RWPE2 (cell line): ENCODE data around the gene RCBTB1.
"Not testable (repeated sequence)": the region's sequence is repeated elsewhere in the genome, so short reads cannot be mapped to it uniquely, and the experiment has no call there.

Source experiments
- ATAC-seq: fragments of 200-7000 bp; cut with Tn5 transposase; 3 replicates; pipeline ENCODE4 v1.9.1; 2021; ENCODE audit warnings: low read depth
- DNase-seq: peaks from one replicate; pipeline ENCODE4 v3.0.0-alpha.2; 2020; ENCODE audit warnings: low spot score
- H3K27ac ChIP-seq: fragments of 450-650 bp; 2 replicates; pipeline ENCODE4 v1.5.1; 2017; ENCODE audit warnings: mild to moderate bottlenecking; ENCODE audit not compliant: poor library complexity, severe bottlenecking
- H3K27me3 ChIP-seq: fragments of 250-450 bp; sonication (Bioruptor Pico); 2 replicates; pipeline ENCODE4 v1.5.1; 2021; ENCODE audit warnings: mild to moderate bottlenecking, moderate library complexity; ENCODE audit not compliant: insufficient read depth, poor library complexity, severe bottlenecking
- H3K36me3 ChIP-seq: fragments of 250-450 bp; sonication (Bioruptor Pico); 2 replicates; pipeline ENCODE4 v1.5.1; 2020; ENCODE audit warnings: low read depth, mild to moderate bottlenecking, moderate library complexity
- H3K4me1 ChIP-seq: fragments of 250-450 bp; sonication (Bioruptor Pico); 2 replicates; pipeline ENCODE4 v1.5.1; 2021; ENCODE audit warnings: mild to moderate bottlenecking, moderate library complexity; ENCODE audit not compliant: insufficient read depth, poor library complexity, severe bottlenecking
- H3K4me3 ChIP-seq: fragments of 250-450 bp; sonication (Bioruptor Pico); 2 replicates; pipeline ENCODE4 v1.5.1; 2021; ENCODE audit warnings: mild to moderate bottlenecking, moderate library complexity; ENCODE audit not compliant: severe bottlenecking
- H3K9me3 ChIP-seq: fragments of 250-450 bp; sonication (Bioruptor Pico); 2 replicates; pipeline ENCODE4 v1.5.1; 2021; ENCODE audit warnings: mild to moderate bottlenecking, moderate library complexity; ENCODE audit not compliant: severe bottlenecking
- CTCF ChIP-seq: fragments of 450-650 bp; IDR thresholded peaks from one replicate; pipeline ENCODE4 v1.5.1; 2017; ENCODE audit warnings: mild to moderate bottlenecking, moderate library complexity; ENCODE audit not compliant: poor library complexity, severe bottlenecking

The RCBTB1 gene

GRCh38 chr13:49622174-49622946, 37.0 kb upstream of the RCBTB1 start:
- Histone ChIP-seq H3K36me3 (no peaks in the 10 kb centered on the region), H3K27ac (no peak overlapping the region), H3K9me3 (no peaks in the 10 kb centered on the region), H3K27me3 (no peaks in the 10 kb centered on the region), H3K4me3 (no peak overlapping the region), H3K4me1 (no peaks in the 10 kb centered on the region)
- DNase-seq (no peak), ATAC-seq (no peak)
- TF ChIP-seq CTCF: no peak

DNA sequence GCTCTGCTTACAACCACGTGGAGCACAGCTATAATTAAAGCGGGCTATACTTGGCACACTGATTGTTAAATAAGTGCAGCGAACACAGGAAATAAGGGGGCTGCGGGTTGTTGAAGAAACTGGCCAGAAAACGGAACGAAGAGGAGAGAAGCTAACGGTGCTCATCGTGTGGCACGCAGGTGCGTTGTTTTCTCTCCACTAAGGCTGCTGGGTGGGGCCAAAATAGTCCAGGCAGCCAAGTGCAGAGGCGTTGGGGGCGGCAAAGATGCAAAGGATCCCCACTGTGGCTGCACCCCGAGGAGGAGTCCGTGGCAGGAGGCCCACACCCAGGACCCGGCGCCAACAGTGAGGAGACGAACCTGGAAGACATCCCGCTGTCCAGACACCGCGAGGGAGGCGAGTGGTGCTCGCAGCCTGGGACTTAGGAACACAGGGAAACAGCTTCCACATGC, 34.8 kb upstream of the RCBTB1 start:
- ATAC-seq (no peak), DNase-seq (no peak)
- no peaks in the 10 kb centered on the region for H3K36me3 ChIP-seq
- H3K4me3 ChIP-seq: no peak overlapping the region
- H3K27me3 ChIP-seq: no peaks in the 10 kb centered on the region
- no peaks in the 10 kb centered on the region for H3K9me3 ChIP-seq
- TF ChIP-seq CTCF: no peak
- H3K27ac ChIP-seq: no peak overlapping the region
- H3K4me1 ChIP-seq: no peaks in the 10 kb centered on the region

- H3K27ac ChIP-seq: no peak overlapping the region
Observed at GRCh38 chr13:49616676-49617065, 31.3 kb upstream of the RCBTB1 start.

GRCh38 chr13:49615836-49616675, 30.7 kb upstream of the RCBTB1 start:
- Histone ChIP-seq H3K27ac (no peak overlapping the region), H3K36me3 (no peaks in the 10 kb centered on the region), H3K4me1 (no peaks in the 10 kb centered on the region), H3K4me3 (no peak overlapping the region), H3K27me3 (no peaks in the 10 kb centered on the region), H3K9me3 (no peaks in the 10 kb centered on the region)
- ATAC-seq (no peak), DNase-seq (no peak)
- TF ChIP-seq CTCF: no peak

More at GRCh38 chr13:49616676-49617065, 31.3 kb upstream of the RCBTB1 start:
- Histone ChIP-seq H3K36me3 (no peaks in the 10 kb centered on the region), H3K4me3 (no peak overlapping the region), H3K9me3 (no peaks in the 10 kb centered on the region), H3K27me3 (no peaks in the 10 kb centered on the region), H3K4me1 (no peaks in the 10 kb centered on the region)
- DNase-seq (no peak), ATAC-seq (no peak)
- no peak for TF ChIP-seq CTCF

- not testable (repeated sequence) for H3K27me3 ChIP-seq, DNase-seq, H3K36me3 ChIP-seq, H3K4me1 ChIP-seq, H3K27ac ChIP-seq, H3K4me3 ChIP-seq, H3K9me3 ChIP-seq, ATAC-seq
Observed at GRCh38 chr13:49612042-49612441, 26.7 kb upstream of the RCBTB1 start.
